H1 (cell line): ENCODE data around the gene TOP3B.

Experiments
- BACH1 ChIP-seq: IDR thresholded peaks from 2 replicates; pipeline ENCODE4 v1.6.1; 2012; ENCODE audit warnings: low read length, improper control_type of control experiment
- USF2 ChIP-seq: IDR thresholded peaks from 2 replicates; pipeline ENCODE4 v1.6.1; 2011; ENCODE audit warnings: low read length, improper control_type of control experiment

DNA sequence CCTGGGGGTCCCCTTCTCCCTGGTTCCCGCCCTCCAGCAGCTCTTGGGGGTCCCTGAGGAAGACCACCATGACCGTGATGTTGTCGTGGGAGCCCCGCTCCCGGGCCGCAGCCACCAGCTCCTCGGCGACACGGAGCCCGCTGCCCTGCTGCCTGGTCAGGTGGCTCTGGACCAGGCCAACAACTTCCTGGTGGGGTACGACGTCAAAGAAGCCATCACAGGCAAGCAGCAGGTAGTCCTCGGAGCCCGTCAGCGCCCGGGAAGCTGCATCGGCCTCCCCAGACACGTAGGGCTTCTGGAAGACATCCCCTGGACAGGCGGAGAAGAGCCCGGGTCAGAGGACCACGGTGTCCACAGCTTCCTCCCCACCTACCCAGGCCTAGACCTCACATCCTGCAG, 59.4 kb downstream of the TOP3B start:
- TF ChIP-seq USF2 (no peak), BACH1 (no peak)
